ENCODE data around the gene LIMCH1.
"Not testable (repeated sequence)": the region's sequence is repeated elsewhere in the genome, so short reads cannot be mapped to it uniquely, and the experiment has no call there.

The LIMCH1 gene

DNA sequence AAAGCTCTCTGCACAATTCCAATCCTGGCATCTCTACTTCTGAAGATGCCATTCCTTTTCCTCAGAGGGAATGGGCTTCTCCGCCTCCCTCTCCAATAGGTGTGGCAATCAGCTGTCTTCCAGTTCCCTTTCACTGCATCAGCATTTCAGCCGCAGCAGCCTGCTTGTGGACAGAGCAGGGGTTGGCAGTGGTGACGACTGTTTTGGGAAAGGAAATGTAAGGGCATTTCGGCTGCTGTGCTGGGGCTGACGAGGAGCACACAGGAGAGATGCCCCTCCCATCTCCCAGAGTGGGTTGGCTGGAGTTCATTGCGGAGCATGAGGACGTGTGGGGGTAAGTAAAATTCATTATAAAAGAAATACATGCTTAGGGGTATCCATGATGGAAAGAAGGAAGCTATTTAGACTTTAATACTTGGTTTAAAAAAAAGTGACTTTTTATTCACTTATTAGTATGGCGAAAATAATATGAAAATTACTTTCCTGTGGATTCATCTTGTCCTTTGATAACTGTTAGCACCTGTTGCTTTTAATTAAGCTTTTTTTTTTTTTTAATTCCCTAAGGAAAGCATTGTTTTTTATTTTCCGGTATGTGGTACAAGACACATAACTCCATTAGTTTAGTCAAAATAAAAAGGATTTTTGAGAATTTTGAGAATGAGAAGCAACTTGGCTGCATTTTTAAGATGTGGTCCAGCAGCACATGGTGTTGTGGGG, at the start of gene LIMCH1:
TSS of gene LIMCH1 (plus strand) at position 141 of the 717 bp plus-strand sequence. CDS start 67,839 bp downstream, outside the sequence.
- H3K36me3 ChIP-seq, result no peaks in the 10 kb centered on the region
- no peak within 1 kb of the TSS for H3K27ac ChIP-seq
- peaks cover 33% of the 10 kb centered on the region for H3K27me3 ChIP-seq
- no peak for TF ChIP-seq CTCF (IDR thresholded peaks at IDR 0.05)
- H3K4me3 ChIP-seq (ENCODE audit: low read depth in 1 of 2, low read length in 1 of 2), result no peak within 1 kb of the TSS
- no peaks in the 10 kb centered on the region for H3K9me3 ChIP-seq
- H3K4me1 ChIP-seq (ENCODE audit: control insufficient read depth in 1 of 2, insufficient read depth in 1 of 2, low read depth in 1 of 2, low read length in 1 of 2), result no peaks in the 10 kb centered on the region

DNA sequence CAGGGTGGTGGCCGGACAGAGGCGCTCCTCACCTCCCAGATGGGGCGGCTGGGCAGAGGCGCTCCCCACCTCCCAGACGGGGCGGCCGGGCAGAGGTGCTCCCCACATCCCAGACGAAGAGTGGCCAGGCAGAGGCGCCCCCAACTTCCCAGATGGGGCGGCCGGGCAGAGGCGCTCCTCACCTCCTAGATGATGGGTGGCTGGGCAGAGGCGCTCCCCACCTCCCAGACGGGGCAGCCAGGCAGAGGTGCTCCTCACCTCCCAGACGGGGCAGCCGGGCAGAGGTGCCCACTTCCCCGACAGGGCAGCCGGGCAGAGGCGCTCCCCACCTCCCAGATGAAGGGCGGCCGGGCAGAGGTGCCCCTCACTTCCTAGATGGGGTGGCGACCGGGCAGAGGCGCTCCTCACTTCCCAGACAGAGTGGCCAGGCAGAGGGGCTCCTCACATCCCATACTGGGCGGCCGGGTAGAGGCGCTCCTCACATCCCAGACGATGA, 46.8 kb upstream of the LIMCH1 start:
- not testable (repeated sequence) for H3K27ac ChIP-seq; H3K27me3 ChIP-seq; H3K4me3 ChIP-seq (ENCODE audit: low read depth in 1 of 2, low read length in 1 of 2); H3K36me3 ChIP-seq; H3K4me1 ChIP-seq (ENCODE audit: control insufficient read depth in 1 of 2, insufficient read depth in 1 of 2, low read depth in 1 of 2, low read length in 1 of 2); H3K9me3 ChIP-seq

DNA sequence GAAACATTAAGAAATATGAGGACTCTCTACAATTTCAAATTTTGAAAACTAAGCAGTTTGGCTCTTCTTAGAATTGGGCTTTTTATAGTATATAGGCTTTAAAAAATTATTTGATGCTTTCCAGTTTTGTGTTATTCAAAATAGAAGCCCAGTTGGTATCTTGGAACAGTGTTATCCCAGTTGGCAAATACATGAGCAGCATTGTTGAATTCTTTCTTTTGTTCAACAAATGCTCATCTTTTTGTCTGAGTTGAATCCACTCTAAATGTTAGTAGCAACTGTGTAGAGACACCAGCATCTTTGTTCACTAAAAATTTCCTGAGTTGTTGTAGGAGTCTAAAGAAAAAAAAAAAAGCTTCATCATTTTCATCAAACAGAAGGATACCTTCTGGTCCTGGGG, 41.0 kb upstream of the LIMCH1 start:
- no peak for TF ChIP-seq CTCF (IDR thresholded peaks at IDR 0.05)
- no peaks in the 10 kb centered on the region for H3K9me3 ChIP-seq
- H3K36me3 ChIP-seq, result no peaks in the 10 kb centered on the region
- H3K4me3 ChIP-seq (ENCODE audit: low read depth in 1 of 2, low read length in 1 of 2), result no peak overlapping the region
- no peak overlapping the region for H3K27ac ChIP-seq
- no peaks in the 10 kb centered on the region for H3K27me3 ChIP-seq
- no peaks in the 10 kb centered on the region for H3K4me1 ChIP-seq (ENCODE audit: control insufficient read depth in 1 of 2, insufficient read depth in 1 of 2, low read depth in 1 of 2, low read length in 1 of 2)

GRCh38 chr4:41498177-41498576, 39.8 kb upstream of the LIMCH1 start:
- H3K9me3 ChIP-seq, result no peaks in the 10 kb centered on the region
- H3K4me1 ChIP-seq (ENCODE audit: control insufficient read depth in 1 of 2, insufficient read depth in 1 of 2, low read depth in 1 of 2, low read length in 1 of 2), result no peaks in the 10 kb centered on the region
- no peak overlapping the region for H3K4me3 ChIP-seq (ENCODE audit: low read depth in 1 of 2, low read length in 1 of 2)
- no peak for TF ChIP-seq CTCF (IDR thresholded peaks at IDR 0.05)
- H3K36me3 ChIP-seq, result no peaks in the 10 kb centered on the region
- no peak overlapping the region for H3K27ac ChIP-seq
- H3K27me3 ChIP-seq, result no peaks in the 10 kb centered on the region

GRCh38 chr4:41504167-41504818, 33.7 kb upstream of the LIMCH1 start:
- no peak overlapping the region for H3K27ac ChIP-seq
- no peaks in the 10 kb centered on the region for H3K9me3 ChIP-seq
- H3K4me3 ChIP-seq (ENCODE audit: low read depth in 1 of 2, low read length in 1 of 2), result no peak overlapping the region
- H3K36me3 ChIP-seq, result no peaks in the 10 kb centered on the region
- no peaks in the 10 kb centered on the region for H3K27me3 ChIP-seq
- no peak for TF ChIP-seq CTCF (IDR thresholded peaks at IDR 0.05)
- no peaks in the 10 kb centered on the region for H3K4me1 ChIP-seq (ENCODE audit: control insufficient read depth in 1 of 2, insufficient read depth in 1 of 2, low read depth in 1 of 2, low read length in 1 of 2)

GRCh38 chr4:41505161-41505661, 32.7 kb upstream of the LIMCH1 start:
- Histone ChIP-seq H3K4me3 (ENCODE audit: low read depth in 1 of 2, low read length in 1 of 2) (no peak overlapping the region), H3K36me3 (no peaks in the 10 kb centered on the region), H3K27ac (no peak overlapping the region), H3K4me1 (ENCODE audit: control insufficient read depth in 1 of 2, insufficient read depth in 1 of 2, low read depth in 1 of 2, low read length in 1 of 2) (no peaks in the 10 kb centered on the region), H3K27me3 (no peaks in the 10 kb centered on the region), H3K9me3 (no peaks in the 10 kb centered on the region)
- TF ChIP-seq CTCF (IDR thresholded peaks at IDR 0.05), result no peak
